Fibroblast of lung (primary cell): ENCODE measurements around the gene LCN6.
"Not testable (repeated sequence)": the region's sequence is repeated elsewhere in the genome, so short reads cannot be mapped to it uniquely, and the experiment has no call there.

Experiments used
- CTCF ChIP-seq, 2 donors: IDR thresholded peaks in 1 of 2; conservative IDR thresholded peaks in 1 of 2; 1 replicate in 1 of 2; 2 replicates in 1 of 2; pipeline ENCODE4 v1.5.1; 2011 to 2012; ENCODE audit warnings: low read length in 2 of 2, control low read depth in 1 of 2, inconsistent platforms in 1 of 2, low read depth in 1 of 2, mild to moderate bottlenecking in 1 of 2
- EZH2 ChIP-seq: IDR thresholded peaks from 2 replicates; pipeline ENCODE4 v1.5.1; 2012; ENCODE audit warnings: low read length, control low read depth, mild to moderate bottlenecking; ENCODE audit errors: missing control alignments

GRCh38 chr9:136796775-136797347 is 48.5 kb upstream of the LCN6 start:
- TF ChIP-seq EZH2; CTCF (conservative IDR thresholded peaks at IDR 0.05 in 1 of 2, IDR thresholded peaks at IDR 0.05 in 1 of 2; ENCODE audit: low read depth in 1 of 2, low read length in 2 of 2): not testable (repeated sequence)
